Adrenal gland (tissue), 12 donors: ENCODE results near the gene PPP1R3D. TPM values are rescaled to one million over a fixed set of nuclear protein-coding genes. Genes with fewer than 3 reads are reported as not detected.

ENCODE experiments used
- DNase-seq, 7 donors: peaks; one replicate each; pipeline ENCODE4 v3.0.0-alpha.2; 2019 to 2020
- H3K27ac ChIP-seq, 5 donors: fragments of 200-600 bp; sonication (generic) in 4 of 5; 1 replicate in 3 of 5; 2 replicates in 2 of 5; pipeline versions ENCODE4 v1.5.1 to v1.8.0; 2016 to 2020; ENCODE audit warnings: mild to moderate bottlenecking in 1 of 5
- H3K27me3 ChIP-seq: fragments of 200-600 bp; 2 replicates; pipeline ENCODE4 v1.8.0; 2021
- H3K36me3 ChIP-seq, 2 donors: fragments of 200-600 bp; replicated peaks in 1 of 2; 1 replicate in 1 of 2; 2 replicates in 1 of 2; pipeline versions ENCODE4 v1.5.1 to v1.8.0; 2018 to 2022
- H3K4me1 ChIP-seq, 2 donors: fragments of 200-600 bp; replicated peaks in 1 of 2; 1 replicate in 1 of 2; 2 replicates in 1 of 2; pipeline versions ENCODE4 v1.5.1 to v1.8.0; 2018 to 2021
- H3K4me3 ChIP-seq, 4 donors: fragments of 200-600 bp; sonication (generic) in 3 of 4; one replicate each; pipeline ENCODE4 v1.5.1; 2016 to 2018
- H3K9me3 ChIP-seq, 3 donors: fragments of 200-600 bp; sonication (generic) in 1 of 3; replicated peaks in 1 of 3; 1 replicate in 2 of 3; 2 replicates in 1 of 3; pipeline versions ENCODE4 v1.5.1 to v1.8.0; 2016 to 2021
- CTCF ChIP-seq, 6 experiments: fragments of 450-650 bp in 4 of 6; fragments of 200-600 bp in 2 of 6; sonication (generic) in 1 of 6; IDR thresholded peaks; 1 replicate in 5 of 6; 2 replicates in 1 of 6; pipeline versions ENCODE4 v1.5.1 to v1.8.0; 2016 to 2021; ENCODE audit warnings: antibody characterized with exemption in 6 of 6, mild to moderate bottlenecking in 2 of 6, moderate library complexity in 1 of 6
- POLR2A ChIP-seq, 2 donors: fragments of 450-650 bp; IDR thresholded peaks; one replicate each; pipeline ENCODE4 v1.6.1; 2017; ENCODE audit warnings: antibody characterized with exemption in 2 of 2, mild to moderate bottlenecking in 2 of 2, moderate library complexity in 1 of 2
- WGBS, 4 donors: extraction: QIAGEN DNeasy Blood & Tissue Kit in 2 of 4; methylation state at CpG; one replicate each; pipeline versions ENCODE4 v1.1.5 to v1.1.7; 2013 to 2017; 5-methylcytosine and 5-hydroxymethylcytosine counted together
- intact Hi-C, 2 donors: fragments of 100-400 bp; cut with DNase I; formaldehyde crosslinking; loops; one replicate each; pipeline versions ENCODE4 v1.14.1 to v1.15.0; 2022 to 2023
- polyA plus RNA-seq, 3 donors: library from polyadenylated mRNA; stranded (reverse); fragments of 200-250 nt in 2 of 3; fragments of 350-450 nt in 1 of 3; fragmentation: Illumina TruSeq in 1 of 3; extraction: RNeasy Lipid Tissue Mini Kit (QIAGEN cat#74804) in 1 of 3; gene quantifications; one replicate each; pipeline ENCODE4 v1.2.3, GENCODE V29; 2013 to 2014
- total RNA-seq, 9 donors: library from RNA; depleted of rRNA in 4 of 9; stranded (reverse); fragments of >200 nt in 4 of 9; fragments of 120-200 nt in 1 of 9; fragmentation: NEBNext Ultra II Directional in 1 of 9; extraction: Animal tissue kit (Norgen Biotek cat#: 25700) in 1 of 9; gene quantifications; one replicate each; pipeline versions ENCODE4 v1.1.0 to v1.2.4, GENCODE V29; 2013 to 2023
- donor health status: healthy with polysubstance abuse.
- donor health status: Bipolar disorder and iron deficiency.
- donor health status: DM: yes; HTN: yes; CAD: no.
- donor health status: DM: no; HTN: no; CAD: no.
- donor health status: DM: no; HTN: no; CAD: no.
- donor health status: DM: yes; HTN: yes; CAD: no.

PPP1R3D gene
- total and polyA plus RNA-seq, 12 donors = 2.1 to 9.1 (median 6.7) TPM

GRCh38 chr20:59948828-59949720 is 9.0 kb upstream of the PPP1R3D start:
- Histone ChIP-seq H3K4me1 (peaks cover 0 to 16% of the 10 kb centered on the region in 2 donors), H3K36me3 (peaks cover 0 to 11% of the 10 kb centered on the region in 2 donors), H3K4me3 (no peak overlapping the region), H3K27ac (no peak overlapping the region), H3K9me3 (no peaks in the 10 kb centered on the region), H3K27me3 (no peaks in the 10 kb centered on the region)
- peak in 3 of 7 donors; percentile 27 to 48 (median 37) for DNase-seq
- TF ChIP-seq POLR2A (IDR thresholded peaks at IDR 0.05) (no peak), CTCF (IDR thresholded peaks at IDR 0.05) (peak; percentile 32 to 70 (median 52))
- 33 to 39% (median 35%) methylated on average over 7 of the region's 7 CpGs for WGBS, 4 donors
- intact Hi-C loops = no loop called here

GRCh38 chr20:59948212-59948611 is 8.1 kb upstream of the PPP1R3D start:
- TF ChIP-seq POLR2A (IDR thresholded peaks at IDR 0.05) = no peak
- no peak for TF ChIP-seq CTCF (IDR thresholded peaks at IDR 0.05)
- H3K4me1 ChIP-seq = peaks cover 0 to 16% of the 10 kb centered on the region in 2 donors
- WGBS, 4 donors = 67 to 74% (median 73%) methylated on average over 1 of the region's 1 CpG
- intact Hi-C loops = no loop called here
- H3K9me3 ChIP-seq = no peaks in the 10 kb centered on the region
- H3K4me3 ChIP-seq = no peak overlapping the region
- DNase-seq = no peak
- no peak overlapping the region for H3K27ac ChIP-seq
- no peaks in the 10 kb centered on the region for H3K27me3 ChIP-seq
- H3K36me3 ChIP-seq = peaks cover 0 to 20% of the 10 kb centered on the region in 2 donors

DNA sequence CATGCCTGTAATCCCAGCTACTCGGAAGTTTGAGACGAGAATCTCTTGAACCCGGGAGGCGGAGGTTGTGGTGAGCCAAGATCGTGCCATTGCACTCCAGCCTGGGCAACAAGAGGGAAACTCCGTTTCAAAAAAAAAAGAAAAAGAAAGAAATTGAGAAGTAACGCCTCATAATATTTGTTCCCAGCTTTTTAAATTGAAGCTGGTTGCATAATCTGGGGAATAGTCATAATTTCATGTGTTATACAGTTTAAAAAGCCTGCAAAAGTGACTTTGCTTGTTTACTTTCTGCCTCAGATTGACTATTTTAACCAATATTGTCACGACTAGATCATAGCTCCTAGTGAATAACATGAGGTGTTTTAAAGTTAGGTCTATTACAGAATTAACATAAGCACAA is 7.3 kb upstream of the PPP1R3D start:
- Histone ChIP-seq H3K9me3 (no peaks in the 10 kb centered on the region), H3K4me1 (peaks cover 0 to 20% of the 10 kb centered on the region in 2 donors), H3K4me3 (no peak overlapping the region), H3K36me3 (peaks cover 0 to 24% of the 10 kb centered on the region in 2 donors), H3K27ac (no peak overlapping the region), H3K27me3 (no peaks in the 10 kb centered on the region)
- 85 to 89% (median 87%) methylated on average over 8 of the region's 8 CpGs for WGBS, 4 donors
- TF ChIP-seq CTCF (IDR thresholded peaks at IDR 0.05) = no peak
- no peak for TF ChIP-seq POLR2A (IDR thresholded peaks at IDR 0.05)
- DNase-seq = no peak
- intact Hi-C loops = no loop called here

DNA sequence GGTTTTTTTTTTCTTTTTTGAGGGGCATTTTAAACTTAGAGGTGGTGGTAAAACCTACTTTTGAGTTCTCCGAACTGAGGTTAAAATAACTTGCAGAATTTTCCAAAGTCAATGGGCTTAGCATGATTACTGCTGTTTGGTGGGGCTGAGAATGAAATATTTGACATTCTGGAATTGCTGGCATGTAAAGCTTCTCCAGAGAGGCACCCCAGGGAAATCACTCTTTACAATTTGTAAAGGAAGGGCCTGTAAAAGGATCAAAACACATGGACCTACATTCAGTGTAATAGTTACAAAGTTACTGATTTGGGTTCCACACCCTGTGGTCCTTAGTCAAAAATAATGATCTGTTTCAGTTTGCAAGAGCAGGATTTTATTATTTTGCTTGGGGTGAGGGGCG is 5.6 kb upstream of the PPP1R3D start:
- Histone ChIP-seq H3K9me3 (no peaks in the 10 kb centered on the region), H3K27me3 (no peaks in the 10 kb centered on the region), H3K4me1 (peaks cover 5 to 33% of the 10 kb centered on the region in 2 donors), H3K36me3 (peaks cover 0 to 24% of the 10 kb centered on the region in 2 donors), H3K4me3 (no peak overlapping the region), H3K27ac (no peak overlapping the region)
- TF ChIP-seq POLR2A (IDR thresholded peaks at IDR 0.05) (no peak), CTCF (IDR thresholded peaks at IDR 0.05) (no peak)
- 83 to 88% (median 84%) methylated on average over 2 of the region's 2 CpGs for WGBS, 4 donors
- no peak for DNase-seq
- intact Hi-C loops = no loop called here
